Hindlimb muscle (tissue), 1 donor: ENCODE measurements around the gene DCHS2. TPM values are rescaled to one million over a fixed set of nuclear protein-coding genes. Genes with fewer than 3 reads are reported as not detected.

Experiments used
- DNase-seq: peaks from one replicate; pipeline ENCODE4 v3.0.0-alpha.2; 2013
- polyA plus RNA-seq: library from polyadenylated mRNA; unstranded; fragments of 120-200 nt; gene quantifications from one replicate; pipeline ENCODE4 v1.2.1, GENCODE V29; 2013; ENCODE audit not compliant: insufficient read length

DCHS2 gene
- polyA plus RNA-seq, 1 donor = 3.0 TPM

DNA sequence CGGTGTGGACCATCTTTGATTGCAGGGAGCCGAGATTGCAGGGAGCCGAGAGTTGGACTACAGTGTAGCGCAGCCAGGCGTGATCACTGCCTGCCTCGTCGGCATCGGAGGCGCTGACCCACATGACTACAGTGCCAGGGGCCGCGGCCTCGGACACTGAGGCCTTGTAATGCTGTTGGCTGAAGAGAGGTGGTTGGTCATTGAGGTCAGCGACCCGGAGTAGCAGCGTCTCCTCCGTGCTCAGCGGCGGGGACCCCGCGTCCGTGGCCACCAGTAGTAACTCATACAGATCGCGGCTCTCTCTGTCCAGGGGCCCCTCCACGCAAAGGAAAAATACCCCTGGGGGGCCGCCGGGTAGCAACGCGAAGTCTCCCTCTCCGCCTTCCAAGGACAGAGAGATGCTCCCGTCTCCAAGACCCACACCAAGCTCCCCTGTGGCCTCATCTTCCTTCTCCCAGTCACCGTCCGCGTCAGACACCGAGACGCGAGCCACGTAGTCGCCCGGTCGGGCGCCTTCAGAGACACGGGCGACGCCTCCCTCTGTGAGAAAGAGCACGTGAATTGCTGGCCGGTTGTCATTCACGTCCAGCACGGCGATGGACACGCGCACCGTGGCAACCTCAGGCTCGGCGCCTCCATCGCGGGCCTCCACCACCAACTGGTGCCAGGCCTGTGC lies 1.9 kb downstream of the DCHS2 start:
- DNase-seq = no peak

DNA sequence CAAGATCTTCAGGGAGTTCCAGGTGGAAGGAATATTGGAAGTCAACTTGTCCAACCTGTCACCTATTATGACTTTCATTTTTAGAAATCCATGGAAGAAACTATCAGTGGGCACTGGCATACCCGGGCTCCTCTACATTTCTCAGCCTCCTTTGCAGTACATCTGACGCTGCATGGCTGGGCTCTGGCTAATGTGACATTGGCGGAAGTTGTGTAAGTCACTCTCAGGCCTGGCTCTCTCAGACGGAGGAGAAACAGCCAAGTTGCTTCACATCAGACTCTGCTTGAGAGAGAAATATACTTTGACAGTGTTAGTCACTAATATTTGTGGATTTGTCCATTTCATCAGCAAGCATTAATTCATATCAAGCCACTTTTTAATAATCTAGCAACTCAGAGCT lies 4.5 kb downstream of the DCHS2 start:
- no peak for DNase-seq

GRCh38 chr4:154485127-154485773 lies 6.3 kb downstream of the DCHS2 start:
- no peak for DNase-seq

DNA sequence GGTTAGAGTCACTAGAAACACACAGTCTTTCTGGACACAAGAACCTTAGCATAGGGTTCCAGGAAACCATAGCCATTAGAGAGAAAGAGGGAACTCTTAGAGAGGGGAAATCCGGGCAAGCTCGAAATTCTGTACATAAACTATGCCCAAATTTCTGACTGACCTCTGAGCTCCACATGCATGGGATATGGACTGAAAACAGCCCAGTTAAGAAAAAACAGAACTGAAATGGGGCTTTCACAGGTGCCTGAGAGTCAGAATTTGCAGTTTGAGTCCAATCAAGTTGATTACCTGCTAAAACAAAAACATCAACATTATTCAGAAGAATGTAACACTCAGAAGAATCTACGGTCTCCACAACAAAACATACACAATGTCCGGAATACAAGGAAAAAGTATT lies 13.1 kb downstream of the DCHS2 start:
- no peak for DNase-seq

GRCh38 chr4:154478128-154478527 lies 13.5 kb downstream of the DCHS2 start:
- no peak for DNase-seq

- DNase-seq = no peak
Observed at GRCh38 chr4:154476232-154476631, 15.4 kb downstream of the DCHS2 start.

DNA sequence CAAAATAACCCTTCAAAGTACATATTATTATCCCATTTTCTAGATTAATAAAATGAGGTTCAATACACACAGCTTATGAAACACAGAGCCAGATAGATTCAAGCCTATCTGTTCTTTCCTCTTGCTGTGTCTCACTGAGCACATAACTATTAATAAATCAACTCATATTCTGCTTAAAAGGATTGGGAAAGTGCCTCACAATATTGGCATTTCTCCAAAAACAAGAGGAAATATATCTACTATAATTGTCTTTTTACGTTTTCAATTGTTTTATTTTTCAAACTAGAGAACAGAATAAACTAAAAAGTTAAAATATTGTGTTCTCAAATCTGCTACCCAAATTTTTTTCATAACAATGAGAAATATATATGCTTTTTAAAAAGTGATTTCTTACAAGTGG lies 15.8 kb downstream of the DCHS2 start:
- DNase-seq = no peak

DNA sequence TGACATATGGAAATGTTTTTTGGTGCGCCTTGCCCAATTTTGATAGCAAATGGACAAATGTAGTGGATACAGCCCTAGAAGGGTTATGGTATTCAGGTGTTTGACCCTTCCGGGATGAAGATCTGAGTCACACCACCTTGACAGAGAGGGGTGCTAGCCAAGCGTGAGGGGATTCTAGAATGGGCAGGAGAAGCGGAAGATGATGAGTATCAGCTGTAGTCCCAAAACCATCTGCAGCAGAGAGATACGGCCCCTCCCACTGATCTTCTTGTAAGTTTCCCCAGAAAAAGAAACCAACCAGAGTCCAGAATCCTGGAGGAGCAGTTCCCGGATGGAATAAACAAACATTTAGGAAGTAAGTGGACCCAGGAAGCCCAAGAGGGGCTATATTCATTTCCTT lies 18.1 kb downstream of the DCHS2 start:
- no peak for DNase-seq

DNA sequence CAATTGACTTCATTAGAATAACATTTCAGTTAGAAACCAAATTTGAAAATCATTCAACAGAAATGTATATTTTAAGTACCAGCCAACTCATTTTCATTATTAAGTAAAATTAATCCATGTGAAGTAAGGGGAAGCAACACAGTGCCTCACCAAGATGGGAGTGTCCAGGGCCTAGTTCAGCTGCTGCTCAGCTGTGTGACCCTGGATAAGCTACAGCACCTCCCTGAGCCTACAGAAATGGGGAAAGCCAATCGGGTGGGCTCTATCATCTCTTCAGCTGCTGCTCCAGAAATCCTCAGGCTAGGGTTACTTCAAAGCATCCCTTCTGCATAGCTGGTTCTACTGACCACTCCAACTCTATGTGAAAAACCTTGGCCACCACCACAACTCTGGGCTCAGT lies 18.7 kb downstream of the DCHS2 start:
- DNase-seq = no peak

GRCh38 chr4:154471526-154472331 lies 19.9 kb downstream of the DCHS2 start:
- no peak for DNase-seq

GRCh38 chr4:154471032-154471431 lies 20.6 kb downstream of the DCHS2 start:
- DNase-seq = no peak

DNA sequence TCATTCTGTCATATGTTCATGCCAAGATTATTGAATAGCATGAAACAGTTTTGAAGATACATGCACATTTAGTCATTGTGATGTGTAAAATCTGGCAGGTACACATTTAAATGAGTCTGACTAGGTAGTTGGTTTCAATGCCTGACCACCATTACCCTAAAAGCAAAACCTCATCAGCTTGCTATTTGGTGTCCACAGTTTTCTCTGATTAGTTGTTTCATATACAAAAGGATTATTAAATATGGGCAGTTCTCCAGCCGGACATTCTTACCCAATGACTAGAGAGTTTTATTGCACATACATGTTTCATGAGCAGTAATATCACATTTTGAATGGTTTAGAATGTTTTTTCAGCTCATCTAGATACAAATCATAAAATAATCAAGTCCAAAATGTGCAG lies 23.7 kb downstream of the DCHS2 start:
- DNase-seq = no peak

DNA sequence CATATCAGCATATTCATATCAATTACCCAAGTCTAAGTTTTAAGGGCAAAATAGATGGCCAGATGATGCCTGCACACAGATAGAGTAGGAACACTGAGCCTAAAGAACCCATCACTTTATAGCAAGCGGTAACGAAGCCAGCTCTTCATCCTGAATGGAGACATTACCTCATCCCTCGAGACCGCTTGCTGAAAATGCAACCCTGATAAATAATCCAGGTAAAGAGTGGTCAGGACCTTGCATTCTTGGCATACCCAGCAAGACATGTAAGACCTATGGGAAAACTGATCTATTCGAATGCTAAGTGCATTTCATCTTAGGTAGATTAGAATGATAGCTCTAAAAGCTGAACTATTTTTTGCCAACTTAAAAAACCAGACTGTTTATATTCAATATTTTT lies 25.3 kb downstream of the DCHS2 start:
- DNase-seq = no peak

DNA sequence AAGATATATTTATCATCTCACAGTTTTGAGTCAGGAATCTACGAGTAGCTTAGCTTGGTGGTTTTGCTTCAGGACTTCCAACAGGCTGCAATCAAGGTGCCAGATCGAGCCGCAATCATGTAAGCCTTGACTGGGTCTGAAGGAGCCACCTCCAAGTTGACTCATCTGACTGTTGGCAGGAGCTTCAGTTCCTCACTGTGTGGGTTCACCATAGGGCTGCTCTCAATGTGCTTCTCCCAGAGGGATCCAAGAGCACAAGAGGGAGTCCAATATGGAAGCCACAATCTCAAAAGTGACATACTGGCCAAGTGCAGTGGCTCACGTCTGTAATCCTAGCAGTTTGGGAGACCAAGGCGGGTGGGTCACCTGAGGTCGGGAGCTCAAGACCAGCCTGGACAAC lies 26.5 kb downstream of the DCHS2 start:
- DNase-seq = no peak

DNA sequence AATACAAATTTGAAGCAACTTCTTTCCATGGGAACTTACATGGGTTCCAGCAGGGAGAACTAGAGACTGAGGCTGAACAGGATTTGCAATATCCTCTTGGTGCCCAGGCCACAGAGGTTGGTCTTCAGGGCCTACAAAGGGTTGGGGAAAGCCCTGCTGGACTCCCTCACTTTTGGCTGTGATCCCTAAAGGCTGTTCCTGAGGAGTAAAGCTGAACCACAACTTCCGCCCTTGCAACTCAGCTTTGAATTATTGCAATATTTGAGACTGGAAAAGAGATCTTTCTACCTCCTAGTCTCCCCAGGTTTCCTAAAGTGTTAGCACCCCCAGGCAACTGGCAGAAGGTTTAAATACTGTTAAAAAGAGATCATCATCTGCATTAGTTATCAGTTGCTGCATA lies 26.9 kb downstream of the DCHS2 start:
- DNase-seq = no peak

DNA sequence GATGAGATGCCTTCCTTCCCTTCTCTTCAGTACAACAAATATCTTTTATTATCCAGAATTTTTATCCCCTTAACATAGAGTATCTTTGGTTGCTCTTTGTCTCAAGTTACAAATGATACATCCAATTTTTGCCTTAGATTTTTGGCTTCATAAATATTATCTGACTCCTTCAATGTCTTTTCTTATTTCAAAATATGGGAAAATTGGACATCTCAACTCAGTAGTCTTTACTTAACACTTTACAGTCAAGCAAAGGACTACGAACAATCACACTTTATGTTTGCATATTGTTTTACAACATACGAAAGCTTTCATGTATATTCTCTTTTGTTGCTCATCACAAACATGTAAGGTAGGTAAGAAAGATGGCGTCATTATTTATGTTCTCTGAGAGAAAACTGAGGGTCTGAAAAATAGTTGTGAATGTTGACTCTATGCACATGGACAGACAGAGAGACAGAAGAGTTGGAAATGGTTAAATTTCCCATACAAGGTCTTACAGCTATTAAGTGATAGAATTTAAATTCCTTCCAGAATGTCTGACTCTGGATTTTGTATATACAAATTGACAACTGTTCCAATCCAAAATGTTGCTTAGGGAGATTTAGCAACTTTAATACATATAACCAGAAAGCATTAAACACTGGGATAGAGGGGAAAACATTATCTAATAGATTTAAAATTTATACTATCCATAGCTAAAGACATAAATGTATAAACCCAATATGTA lies 29.4 kb downstream of the DCHS2 start:
- no peak for DNase-seq

DNA sequence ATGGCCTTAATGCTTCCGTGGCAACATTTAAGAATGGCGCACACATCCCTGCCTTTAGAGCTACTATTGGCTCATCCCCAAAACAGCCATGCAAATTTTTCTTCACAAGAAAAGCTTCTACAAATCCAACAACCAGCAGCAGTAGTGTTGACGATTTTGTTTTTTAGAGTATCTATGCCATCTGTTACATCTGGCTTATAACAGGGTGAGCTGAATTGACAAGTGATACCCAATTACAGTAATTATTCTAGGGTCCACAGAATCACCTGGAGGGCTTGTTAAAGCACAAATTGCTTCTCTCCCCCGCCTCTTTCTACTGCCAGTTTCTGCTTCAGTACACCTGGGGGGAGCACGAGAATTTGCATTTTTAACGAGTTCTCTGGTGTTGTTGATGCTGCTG lies 34.1 kb downstream of the DCHS2 start:
- no peak for DNase-seq

DNA sequence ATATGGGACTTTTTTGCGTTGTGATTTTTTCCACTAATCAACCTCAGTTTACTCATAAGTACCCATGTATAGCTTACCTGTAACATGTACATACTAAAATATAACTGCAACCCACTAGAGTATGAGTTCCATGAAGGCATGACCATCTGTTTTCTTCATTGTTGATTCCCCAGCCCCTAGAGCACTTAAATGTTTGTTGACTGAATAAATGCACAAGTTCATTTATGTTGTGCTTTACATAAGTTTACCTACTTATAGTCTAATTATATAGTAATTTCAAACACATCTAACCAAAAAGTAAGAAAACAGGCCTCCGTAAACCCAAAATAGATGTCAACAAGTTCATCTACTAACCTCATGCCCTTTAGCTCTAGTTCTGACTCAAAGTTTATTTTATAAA lies 34.7 kb downstream of the DCHS2 start:
- no peak for DNase-seq

GRCh38 chr4:154456240-154456639 lies 35.4 kb downstream of the DCHS2 start:
- no peak for DNase-seq

DNA sequence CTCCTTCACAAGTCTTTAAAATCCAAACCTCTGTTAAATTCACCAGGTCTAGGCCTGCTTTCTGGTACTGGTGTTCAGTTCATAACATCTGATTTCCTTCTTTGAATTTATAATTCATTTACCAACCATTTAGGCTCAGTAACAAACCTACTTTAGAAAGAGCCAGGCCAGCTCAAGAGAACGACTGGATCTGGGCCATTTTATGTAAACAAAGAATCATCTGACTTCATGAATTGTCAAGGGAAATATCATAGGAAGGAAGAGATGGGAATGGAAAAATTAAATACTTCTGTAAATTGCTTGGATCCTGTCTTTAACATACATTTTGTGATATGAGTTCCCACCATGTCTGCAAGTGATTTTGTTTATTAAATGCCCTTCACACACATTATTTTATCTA lies 36.5 kb downstream of the DCHS2 start:
- peak; percentile 68 for DNase-seq

- DNase-seq = no peak
Observed at GRCh38 chr4:154454710-154455109, 36.9 kb downstream of the DCHS2 start.

DNA sequence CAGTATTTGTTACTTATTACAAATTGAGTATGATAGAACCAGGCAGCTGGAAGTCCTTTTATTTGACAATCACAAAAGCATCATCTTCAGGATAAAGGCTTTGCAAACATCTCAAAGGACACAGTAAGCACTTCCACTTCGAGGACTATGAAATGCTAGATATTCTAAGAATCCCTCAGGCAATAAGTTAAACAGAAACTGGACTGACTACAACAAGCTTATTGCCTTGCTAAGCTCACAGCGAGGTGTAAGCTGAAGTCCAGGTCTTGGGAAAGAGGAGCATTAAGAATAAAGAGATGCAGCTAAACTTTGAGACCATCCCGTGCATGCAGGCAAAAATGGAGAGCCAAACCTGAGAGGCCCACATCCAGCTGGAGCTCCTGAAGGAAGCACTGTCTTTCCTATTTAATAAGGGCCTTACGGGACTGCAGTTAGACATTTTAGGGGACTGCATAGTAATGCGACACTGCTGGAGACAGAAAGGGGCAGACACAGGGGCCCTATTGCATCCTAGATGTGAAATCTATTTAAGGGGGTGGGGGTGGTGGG lies 38.7 kb downstream of the DCHS2 start:
- peak; percentile 48 for DNase-seq

GRCh38 chr4:154450966-154451365 lies 40.6 kb downstream of the DCHS2 start:
- no peak for DNase-seq
